HCT116 (cell line): Measurements from ENCODE around the gene CDH2.

Experiments
- ATF3 ChIP-seq: IDR thresholded peaks from 2 replicates; pipeline ENCODE4 v1.6.1; 2012
- CEBPB ChIP-seq: IDR thresholded peaks from 2 replicates; pipeline ENCODE4 v1.6.1; 2012; ENCODE audit warnings: low read depth
- CTCF ChIP-seq, 3 experiments: fragments of 200-600 bp in 1 of 3; sonication (generic) in 1 of 3; IDR thresholded peaks in 2 of 3; conservative IDR thresholded peaks in 1 of 3; 2 replicates each; pipeline ENCODE4 v1.5.1; 2012 to 2017; ENCODE audit warnings: low read depth in 2 of 3, low read length in 2 of 3, antibody characterized with exemption in 1 of 3, borderline replicate concordance in 1 of 3, control low read depth in 1 of 3, mild to moderate bottlenecking in 1 of 3, mixed read lengths in 1 of 3, mixed run types in 1 of 3, moderate library complexity in 1 of 3; ENCODE audit not compliant: insufficient read depth in 1 of 3
- EZH2 ChIP-seq: fragments of 200-600 bp; sonication (generic); IDR thresholded peaks from 2 replicates; pipeline ENCODE4 v1.6.1; 2017; ENCODE audit warnings: antibody characterized with exemption, mixed run types
- FOSL1 ChIP-seq: IDR thresholded peaks from 2 replicates; pipeline ENCODE4 v1.6.1; 2012; ENCODE audit warnings: low read depth
- JUND ChIP-seq: IDR thresholded peaks from 2 replicates; pipeline ENCODE4 v1.6.1; 2012
- MAX ChIP-seq: IDR thresholded peaks from 2 replicates; pipeline ENCODE4 v1.6.1; 2012
- POLR2A ChIP-seq: IDR thresholded peaks from 2 replicates; pipeline ENCODE4 v1.7.0; 2011; ENCODE audit warnings: borderline replicate concordance; ENCODE audit not compliant: insufficient read depth, insufficient read length; ENCODE audit errors: extremely low read depth
- POLR2AphosphoS5 ChIP-seq: IDR thresholded peaks from 2 replicates; pipeline ENCODE4 v1.6.1; 2011; ENCODE audit warnings: mild to moderate bottlenecking, low read depth, low read length, moderate library complexity
- SP1 ChIP-seq: IDR thresholded peaks from 2 replicates; pipeline ENCODE4 v1.6.1; 2012; ENCODE audit warnings: low read depth
- ZFX ChIP-seq: fragments of 450-650 bp; IDR thresholded peaks from 2 replicates; pipeline ENCODE4 v1.6.1; 2017
- ZNF274 ChIP-seq: fragments of 200-500 bp; sonication (Bioruptor generic); IDR thresholded peaks from 2 replicates; pipeline ENCODE4 v1.6.1; 2014; ENCODE audit warnings: mild to moderate bottlenecking, low read depth, low read length, inconsistent platforms

GRCh38 chr18:28078849-28079248, 98.1 kb downstream of the CDH2 start:
- TF ChIP-seq POLR2A = no peak
- no peak for TF ChIP-seq POLR2AphosphoS5
- no peak for TF ChIP-seq CTCF (IDR thresholded peaks at IDR 0.05 in 2 of 3, conservative IDR thresholded peaks at IDR 0.05 in 1 of 3; ENCODE audit: borderline replicate concordance in 1 of 3, insufficient read depth in 1 of 3, low read depth in 2 of 3, low read length in 2 of 3)
- TF ChIP-seq ZNF274 = no peak
- no peak for TF ChIP-seq CEBPB
- TF ChIP-seq MAX = no peak
- TF ChIP-seq JUND = no peak
- no peak for TF ChIP-seq FOSL1
- no peak for TF ChIP-seq ATF3
- no peak for TF ChIP-seq ZFX
- no peak for TF ChIP-seq SP1
- TF ChIP-seq EZH2 = no peak
